NCI-H1694 (cell line): ENCODE measurements around the gene IQCN.

Experiments used
- DNase-seq: peaks from one replicate; lab custom pipeline; 2025; lab: John Stamatoyannopoulos, UW

IQCN gene

DNA sequence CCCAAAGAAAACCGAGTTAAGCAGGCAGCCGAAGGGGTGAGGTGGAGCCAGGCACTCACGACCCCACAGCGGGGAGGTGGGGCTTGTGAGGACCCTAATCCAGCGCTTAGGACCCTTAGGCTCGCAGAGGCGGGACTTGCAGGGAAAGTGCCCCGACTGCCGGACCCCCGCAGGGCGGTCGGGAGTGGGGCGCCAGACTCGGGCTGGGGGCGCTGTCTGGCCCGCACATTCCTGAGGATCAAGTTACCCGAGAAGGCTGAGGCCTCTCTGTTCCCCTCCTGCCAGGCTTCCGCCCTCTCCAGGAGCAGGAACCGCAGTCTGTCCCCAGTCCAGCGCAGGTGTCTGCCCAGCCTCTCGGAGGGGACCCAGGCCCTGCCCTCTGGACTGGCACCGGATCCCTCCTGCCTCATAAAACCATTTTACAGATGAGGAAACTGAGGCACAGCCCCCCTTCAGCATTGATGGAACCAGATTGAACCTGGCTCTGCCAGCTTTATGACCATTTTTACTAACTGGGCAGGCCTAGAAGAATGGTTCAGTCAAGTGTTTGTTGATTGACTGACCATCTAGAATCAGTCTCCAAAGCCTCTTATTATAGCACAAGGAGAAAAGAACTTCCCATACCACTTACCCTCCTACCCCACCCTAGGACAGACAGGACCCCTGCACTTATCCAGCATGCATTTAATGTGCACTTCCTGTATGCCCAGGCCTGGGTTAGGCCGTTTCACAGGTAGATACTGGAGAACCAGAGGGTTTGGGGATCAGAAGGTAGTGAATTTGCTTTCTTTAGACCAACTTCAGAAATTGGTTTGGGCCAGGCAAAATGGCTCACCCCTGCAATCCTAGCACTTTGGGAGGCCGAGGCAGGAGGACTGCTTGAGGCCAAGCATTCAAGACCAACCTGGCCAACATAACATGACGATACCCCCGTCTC lies 13.9 kb upstream of the IQCN start:
- no peak for DNase-seq

DNA sequence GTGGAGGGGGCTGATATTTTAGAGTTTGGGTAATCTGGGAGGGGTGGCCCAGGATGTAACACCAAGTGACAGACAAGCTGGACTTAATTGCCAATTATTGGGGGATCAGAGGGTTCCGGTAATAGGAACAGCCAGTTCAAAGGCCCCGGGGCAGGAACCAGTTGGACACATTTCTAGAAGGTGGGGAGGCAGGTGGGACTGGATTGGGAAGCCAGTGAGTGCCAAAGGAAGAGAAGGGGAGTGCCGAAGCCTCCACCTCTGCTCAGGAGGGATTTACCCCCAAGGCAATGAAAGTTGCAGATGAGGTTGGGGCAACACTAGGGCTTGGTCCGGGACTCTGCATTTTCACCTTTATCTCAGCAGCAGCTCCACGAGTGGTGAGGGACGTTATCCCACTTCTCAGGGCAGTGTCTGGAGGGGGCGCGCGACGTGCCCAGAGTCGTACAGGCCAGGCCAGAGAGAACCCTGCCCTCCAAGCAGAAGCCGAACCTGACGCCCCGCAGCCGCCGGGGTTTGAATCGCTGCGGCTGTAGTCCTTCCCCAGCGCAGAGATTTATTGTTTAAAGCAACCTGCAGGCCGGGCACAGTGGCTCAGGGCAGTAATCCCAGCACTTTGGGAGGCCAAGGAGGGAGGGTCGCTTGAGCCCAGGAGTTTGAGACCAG lies 12.9 kb upstream of the IQCN start:
- no peak for DNase-seq

DNA sequence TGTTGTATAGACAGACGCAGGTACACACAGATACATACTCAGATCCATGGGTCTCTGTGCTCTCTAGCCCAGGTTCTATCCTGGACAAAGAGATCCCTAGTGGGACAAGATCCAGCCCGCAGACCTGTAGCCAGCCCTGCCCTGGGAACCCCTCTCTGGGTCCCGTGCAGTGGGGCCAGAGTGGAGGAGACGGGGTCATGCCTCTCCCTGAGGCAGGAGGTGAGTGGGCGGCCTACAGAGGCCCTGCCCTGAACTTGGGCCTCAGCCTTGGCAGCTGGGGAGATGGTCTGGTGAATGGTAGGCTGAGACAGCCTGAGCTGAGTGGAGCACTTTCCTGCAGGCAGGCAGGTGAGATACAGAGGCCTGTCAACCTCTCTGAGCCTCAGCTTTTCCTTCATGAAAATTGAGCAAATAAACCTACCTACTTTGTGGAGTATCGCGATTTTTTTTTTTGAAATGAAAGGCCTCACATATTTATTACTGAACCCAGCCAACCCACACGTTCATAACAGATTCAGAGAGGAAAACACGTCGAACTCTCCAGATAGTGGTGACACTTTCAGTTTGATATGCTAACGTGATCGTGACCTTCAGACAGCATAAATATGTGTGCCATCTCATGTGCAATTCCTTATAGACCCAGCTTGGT lies 10.6 kb upstream of the IQCN start:
- no peak for DNase-seq

DNA sequence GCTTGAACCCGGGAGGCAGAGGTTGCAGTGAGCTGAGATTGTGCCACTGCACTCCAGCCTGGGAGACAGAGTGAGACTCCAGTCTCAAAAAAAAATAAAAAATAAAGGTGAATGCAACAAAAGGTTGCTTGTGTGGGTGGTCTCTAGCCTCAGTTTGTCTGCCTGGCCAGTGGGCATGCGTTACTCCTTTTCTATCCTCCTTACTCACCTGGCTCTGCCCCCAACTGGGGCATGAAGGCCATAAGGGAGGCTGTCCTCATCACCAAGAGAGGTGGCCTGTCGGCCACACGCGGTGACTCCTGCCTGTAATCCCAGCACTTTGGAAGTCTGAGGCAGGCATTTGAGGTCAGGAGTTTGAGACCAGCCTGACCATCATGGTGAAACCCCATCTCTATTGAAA lies 9.1 kb upstream of the IQCN start:
- no peak for DNase-seq

DNA sequence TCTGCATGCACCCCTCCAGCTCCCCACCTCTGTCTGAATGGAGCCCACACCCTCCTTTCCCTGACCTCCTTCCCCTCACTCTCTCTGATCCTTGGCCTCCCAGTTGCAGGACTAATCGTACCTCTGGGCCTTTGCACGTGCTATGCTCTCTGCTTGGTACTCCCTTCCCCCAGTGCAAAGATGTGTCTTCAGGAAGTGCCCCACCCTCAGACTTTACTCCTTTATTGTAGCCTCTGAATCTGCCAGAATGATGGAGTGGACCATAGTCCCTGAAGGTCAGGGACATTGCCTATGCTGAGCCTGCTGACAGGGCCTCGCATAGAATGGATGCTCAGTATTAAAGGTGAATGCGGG lies 8.5 kb upstream of the IQCN start:
- DNase-seq: no peak

DNA sequence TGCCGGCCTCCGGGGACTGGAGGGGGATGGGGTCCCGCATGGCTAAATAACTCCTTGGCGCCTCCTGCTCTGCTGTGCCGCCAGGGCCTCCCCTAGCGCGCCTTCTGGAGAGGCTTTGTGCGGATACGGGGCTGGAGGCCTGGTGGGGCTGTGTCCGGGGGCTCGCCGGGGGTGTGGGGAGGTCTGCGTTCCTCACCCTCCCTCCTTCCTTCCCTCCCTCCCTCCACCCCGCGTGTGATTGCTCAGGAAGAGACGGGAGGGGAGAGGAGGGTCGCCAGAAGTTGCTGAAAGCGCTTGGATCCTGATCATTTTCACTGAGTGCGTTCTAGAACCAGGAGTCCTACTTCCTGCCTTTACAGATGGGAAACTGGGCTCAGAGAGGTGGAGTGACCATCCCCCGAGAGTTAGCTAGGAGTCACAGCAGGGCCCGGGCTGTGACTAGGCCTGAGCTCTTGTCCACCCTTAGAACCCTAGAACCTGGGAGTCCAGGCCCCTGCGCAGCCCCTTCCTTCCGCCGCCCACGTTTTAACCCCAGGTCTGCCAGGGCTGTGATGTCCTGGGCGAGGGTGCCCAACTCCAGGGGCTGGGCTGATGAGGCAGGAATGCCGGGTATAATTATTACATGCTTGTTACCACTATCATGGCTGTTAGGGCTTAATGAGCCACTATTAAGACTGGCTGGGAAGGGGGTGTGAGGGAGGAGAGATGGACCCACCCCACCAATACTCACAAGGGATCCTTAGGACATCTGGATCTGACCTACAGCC lies 8.0 kb upstream of the IQCN start:
- peak; percentile 93 for DNase-seq

DNA sequence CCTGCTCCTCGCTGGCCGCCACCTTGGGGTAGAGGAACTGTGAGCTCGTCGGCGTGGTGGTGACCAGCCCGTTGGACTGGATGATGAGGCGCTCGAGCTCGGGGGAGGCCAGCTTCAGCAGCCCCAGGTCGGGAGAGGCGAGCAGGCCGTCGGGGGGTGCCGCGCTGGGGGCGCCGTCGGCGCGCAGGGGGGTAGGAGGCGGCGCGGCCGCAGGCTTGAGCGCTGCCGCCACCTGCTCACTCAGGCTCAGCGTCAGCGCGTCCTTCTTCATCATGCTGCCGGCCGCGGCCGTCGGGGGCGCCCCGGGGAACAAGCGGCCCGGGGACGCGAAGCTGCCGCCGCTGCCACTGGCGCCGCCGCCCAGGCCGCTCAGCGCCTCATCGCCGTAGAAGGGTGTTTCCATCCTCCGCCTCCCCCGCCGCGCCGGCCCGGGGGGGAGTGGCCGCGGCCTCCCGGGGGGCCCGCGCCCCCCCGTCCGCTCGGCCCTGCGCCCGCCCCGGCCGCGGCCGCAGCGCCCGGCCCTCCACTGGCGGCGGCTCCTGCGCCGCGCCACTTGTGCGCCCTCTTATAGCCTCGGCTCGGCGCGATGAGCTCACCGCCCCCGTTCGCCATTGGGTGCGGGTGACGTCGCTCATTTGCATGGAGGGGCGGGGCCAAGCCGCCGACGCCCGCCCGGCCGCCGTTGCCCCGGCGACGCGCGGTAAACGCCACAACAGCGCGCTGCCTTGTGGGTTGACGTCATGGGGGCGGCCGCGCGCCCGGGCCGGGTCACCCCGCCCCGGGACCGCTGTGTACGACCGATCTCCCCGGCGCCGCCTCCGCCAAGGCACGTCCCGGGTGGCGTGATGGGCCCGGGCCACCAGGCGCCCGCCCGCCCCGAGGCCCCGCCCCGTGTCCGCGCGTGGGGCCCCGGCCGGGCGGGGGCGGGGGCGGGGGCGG lies 7.1 kb upstream of the IQCN start, which contains the start of gene JUND:
JUND (minus strand) TSS at position 541 of the 939 bp plus-strand sequence; CDS start at position 403, 138 bp downstream.
- DNase-seq: peak; percentile 93

DNA sequence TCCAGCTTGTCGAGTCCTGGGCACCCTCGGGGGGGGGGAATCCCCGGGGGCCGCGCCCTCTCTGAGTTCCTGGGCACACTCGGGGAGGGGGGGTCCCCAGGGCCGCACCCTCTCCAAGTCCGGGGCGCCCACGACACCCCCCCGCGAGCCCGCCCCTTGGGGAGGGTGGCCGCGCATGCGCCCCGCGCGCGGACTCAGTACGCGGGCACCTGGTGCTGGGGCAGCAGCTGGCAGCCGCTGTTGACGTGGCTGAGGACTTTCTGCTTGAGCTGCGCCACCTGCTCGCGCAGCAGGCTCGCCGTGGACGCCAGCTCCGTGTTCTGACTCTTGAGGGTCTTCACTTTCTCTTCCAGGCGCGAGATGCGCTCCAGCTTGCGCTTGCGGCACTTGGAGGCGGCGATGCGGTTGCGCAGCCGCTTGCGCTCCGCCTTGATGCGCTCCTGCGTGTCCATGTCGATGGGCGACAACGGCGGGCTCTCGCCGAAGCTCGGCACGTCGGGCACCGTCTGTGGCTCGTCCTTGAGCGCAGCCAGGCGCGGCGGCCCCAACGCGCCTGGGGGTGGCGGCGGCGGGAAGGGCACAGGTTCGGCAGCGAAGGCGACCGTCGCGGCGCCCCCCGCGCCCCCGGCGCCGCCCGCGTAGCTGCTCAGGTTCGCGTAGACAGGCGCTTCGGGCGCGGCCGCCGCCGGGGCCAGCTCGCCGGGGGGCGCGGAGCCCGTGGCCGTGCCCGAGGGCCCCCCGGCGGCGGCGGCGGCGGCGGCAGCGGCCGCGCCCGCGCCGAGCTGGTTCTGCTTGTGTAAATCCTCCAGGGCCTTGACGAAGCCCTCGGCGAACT lies 6.2 kb upstream of the IQCN start:
- DNase-seq: peak; percentile 79

DNA sequence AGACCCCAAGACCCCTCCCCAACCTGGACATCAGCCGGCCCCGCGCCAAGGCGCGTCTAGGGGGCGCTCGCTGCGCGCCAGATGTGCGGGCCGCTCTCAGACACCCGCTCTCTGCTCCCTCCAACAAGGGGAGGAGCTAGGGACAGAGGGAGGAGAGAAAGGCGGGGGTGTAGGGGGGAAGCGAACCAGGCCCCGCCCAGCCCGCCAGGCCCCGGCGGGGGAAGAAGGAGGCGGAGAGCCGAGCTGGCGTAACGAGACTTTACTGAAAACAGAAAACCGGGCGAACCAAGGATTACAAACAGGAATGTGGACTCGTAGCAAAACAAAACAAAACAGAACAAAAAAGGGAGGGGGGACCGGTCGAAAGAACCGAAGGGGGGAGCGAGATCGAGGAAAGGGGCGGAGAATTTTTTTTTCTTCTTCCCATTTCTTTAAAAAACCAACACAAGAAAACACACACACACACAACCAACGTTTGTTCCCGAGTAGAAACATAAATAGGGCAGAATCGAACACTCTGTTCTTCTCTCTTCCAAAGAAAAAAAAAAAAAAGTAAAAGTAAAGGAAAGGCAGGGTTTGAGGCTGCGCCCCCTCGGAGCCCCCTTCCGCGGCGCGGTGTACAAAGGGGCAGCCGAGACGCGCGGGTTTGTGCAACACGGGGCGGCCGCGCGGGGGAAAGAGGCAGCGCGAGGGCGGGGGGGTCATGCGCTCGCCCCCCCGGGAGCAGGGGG lies 5.4 kb upstream of the IQCN start:
- DNase-seq: peak; percentile 96

DNA sequence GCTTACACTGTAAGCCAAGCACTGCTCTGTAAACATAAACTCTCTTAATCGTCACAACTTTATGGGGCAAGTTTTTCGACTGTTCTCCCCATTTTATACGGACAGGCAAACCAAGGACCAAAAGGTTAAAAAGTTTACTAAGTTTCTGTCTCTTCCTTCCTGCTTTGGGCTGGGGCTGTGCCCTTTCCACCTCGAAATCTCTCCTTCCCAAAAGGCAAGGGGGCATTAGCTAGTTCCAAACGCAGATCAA lies 4.9 kb upstream of the IQCN start:
- no peak for DNase-seq

DNA sequence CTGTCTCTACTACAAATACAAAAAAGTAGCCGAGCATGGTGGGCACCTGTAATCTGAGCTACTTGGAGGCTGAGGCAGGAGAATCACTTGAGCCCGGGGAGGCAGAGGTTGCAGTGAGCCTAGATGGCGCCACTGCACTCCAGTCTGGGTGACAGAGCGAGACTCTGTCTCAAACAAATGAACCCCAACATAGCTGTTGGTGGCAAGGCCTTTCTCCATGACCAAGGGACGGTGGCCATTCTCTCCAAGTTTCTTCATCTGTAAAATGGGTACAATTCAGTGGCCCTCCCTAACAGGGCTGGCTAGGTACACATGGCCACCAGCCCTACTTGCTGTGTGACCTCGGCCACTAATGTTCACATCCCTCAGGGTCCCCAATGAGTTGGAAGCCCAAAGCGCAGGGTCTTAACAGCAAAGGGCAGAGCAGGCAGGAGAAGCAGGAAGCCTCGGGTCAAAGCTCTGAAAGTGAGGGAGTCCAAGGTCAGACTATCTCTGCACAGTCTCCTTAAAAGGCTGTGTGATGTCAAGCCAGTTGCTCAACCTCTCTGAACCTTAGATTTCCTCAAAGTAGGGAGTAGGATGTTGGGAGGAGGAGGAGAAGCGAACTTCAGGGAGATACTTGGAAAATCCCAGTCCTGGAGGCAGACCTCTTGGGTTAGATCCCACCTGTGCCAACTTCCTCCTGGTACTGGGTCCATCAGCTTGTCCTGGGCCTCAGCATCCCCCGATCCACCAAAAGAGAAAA lies 4.4 kb upstream of the IQCN start:
- DNase-seq: no peak

DNA sequence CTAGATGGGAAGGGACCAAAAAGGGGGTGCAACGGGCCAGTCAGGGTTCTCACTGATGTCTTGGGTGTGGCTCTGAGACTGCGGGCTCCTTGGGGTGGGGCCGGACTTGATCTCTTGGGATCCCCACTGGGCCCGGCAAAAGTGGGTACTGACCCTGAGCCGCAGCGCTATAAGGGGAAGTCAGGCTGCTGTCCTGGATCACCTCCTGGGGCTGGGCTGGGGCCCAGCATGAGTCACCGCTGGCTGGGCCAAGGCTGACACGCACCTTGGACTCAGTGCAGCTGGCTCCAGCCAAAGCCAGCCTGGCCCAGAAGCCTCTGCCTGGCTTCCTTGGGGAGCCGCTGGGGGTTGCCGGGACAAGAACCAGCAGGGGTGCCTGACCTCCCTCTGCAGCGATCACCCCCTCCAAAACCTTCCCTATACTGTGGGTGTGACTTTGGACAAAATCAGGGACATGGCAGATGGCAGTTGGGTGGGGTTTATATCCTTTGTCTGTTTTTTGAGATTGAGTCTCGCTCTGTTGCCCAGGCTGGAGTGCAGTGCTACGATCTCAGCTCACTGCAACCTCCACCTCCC lies 617 bp upstream of the IQCN start:
- DNase-seq: no peak

DNA sequence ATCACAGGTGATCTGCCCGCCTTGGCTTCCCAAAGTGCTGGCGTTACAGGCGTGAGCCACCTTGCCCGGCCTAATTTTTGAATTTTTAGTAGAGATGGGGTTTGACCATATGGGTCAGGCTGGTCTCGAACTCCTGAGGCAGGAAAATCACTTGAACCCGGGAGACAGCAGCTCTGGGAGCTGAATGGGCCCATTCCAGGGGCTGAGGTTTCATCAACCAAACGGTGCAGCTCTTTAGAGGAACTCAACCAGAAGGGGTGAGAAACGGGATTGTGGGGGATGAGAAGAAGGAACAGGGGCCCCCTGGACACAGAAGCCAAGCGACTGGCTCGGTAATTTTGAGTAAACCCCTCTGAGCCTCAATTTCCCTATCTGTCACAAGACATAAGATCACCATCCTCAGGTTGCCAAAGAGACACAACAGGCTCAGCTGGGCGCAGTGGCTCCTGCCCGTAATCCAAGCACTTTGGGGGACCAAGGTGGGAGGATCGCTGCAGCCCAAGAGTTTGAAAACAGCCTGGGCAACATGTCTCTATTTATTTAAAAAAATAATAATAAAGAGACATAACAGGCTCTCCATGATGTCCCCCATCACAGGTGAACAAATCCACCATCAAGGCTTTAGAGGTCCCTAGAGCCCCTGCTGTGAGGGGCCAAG lies 562 bp downstream of the IQCN start:
- no peak for DNase-seq

DNA sequence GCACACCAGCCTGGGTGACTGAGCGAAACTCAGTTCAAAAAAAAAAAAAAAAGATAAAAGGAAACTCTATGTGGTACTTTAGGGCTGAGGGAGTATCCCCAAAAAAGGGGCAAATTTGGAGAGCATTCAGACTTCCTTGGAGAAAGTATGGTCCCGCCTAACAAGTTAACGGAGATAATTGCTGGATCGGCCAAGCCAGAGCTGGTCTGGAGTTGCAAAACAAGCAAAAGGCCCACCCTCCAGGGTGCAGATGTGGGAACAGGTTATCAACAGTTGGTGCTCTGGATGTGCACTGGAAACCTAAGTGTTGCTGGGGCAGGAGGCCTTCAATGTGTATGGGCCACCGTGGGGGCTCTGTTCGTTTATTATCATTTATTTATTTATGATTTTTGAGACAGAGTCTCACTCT lies 2.8 kb downstream of the IQCN start:
- DNase-seq: no peak

DNA sequence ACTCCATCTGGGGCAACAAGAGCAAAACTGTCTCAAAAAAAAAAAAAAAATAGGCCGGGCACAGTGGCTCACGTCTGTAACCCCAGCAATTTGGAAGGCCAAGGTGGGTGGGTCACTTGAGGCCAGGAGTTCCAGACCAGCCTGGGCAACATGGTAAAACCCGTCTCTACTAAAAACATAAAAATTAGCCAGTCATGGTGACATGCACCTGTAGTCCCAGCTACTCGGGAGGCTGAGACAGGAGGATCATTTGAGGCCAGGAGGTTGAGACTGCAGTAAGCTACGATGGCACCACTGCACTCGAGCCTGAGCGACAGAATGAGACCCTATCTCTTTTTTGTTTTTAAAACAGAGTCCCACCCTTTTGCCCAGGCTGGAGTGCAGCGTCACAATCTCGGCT lies 3.9 kb downstream of the IQCN start:
- no peak for DNase-seq

DNA sequence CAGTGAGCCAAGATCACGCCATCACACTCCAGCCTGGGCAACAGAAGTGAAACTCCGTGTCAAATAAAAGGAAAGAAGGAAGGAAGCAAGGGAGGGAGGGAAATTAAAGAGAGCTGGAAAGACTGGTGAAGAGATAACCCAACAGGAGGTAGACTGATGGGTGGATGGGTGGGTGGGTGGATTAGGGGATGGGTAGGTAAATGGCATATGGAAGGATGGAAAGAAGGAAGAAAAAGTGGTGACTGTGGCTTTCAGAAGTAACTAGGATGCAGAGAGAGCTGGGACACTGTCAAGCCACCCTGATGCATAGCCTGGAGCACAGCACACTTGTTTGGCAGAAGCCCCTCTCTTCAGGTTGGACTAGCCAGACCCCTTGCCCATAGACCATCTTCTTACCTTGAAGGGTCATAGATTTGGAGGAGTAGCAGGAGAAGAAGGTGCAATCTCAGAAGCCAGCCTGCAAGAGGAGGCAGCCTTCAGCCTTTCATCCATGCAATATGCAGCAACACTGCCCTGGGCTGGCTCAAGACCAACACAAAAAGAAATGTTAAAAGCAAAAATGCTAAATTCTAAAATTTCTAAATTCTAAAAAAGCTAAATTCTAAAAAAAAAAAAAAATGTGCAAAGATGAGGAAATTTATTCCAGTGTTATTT lies 5.1 kb downstream of the IQCN start:
- DNase-seq: no peak
